ENCODE data around the gene CNOT2.

Gene CNOT2

DNA sequence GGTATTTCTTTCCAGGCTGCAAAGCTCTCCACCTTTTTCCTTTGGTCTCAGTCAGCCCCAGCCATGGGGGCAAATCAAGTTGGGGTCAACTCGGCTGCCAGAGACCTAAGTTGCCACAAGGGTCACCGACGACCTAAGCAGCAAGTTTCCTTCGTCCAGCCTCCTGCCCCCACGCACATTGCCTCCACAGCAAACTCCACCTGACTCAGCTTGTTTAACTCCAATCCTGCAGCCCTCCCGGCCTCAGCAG, 122.1 kb downstream of the CNOT2 start:
- H3K36me3 ChIP-seq (ENCODE audit: low read length): no peaks in the 10 kb centered on the region
- H3K9me3 ChIP-seq (ENCODE audit: insufficient read depth, low read length): no peaks in the 10 kb centered on the region
- H3K9me2 ChIP-seq (replicated peaks; ENCODE audit: insufficient read depth, low read length): no peaks in the 10 kb centered on the region
- H3K4me3 ChIP-seq (ENCODE audit: insufficient read depth, low read length, poor library complexity, severe bottlenecking): peak overlapping the region; percentile 93
- no peaks in the 10 kb centered on the region for H4K20me1 ChIP-seq (ENCODE audit: low read depth, low read length)
- H3K79me2 ChIP-seq (ENCODE audit: insufficient read depth, low read length): no peaks in the 10 kb centered on the region
- H3F3A ChIP-seq (ENCODE audit: insufficient read depth): peaks cover 34% of the 10 kb centered on the region
- TF ChIP-seq CTCF (IDR thresholded peaks at IDR 0.05; ENCODE audit: insufficient read depth, low read length, poor library complexity, severe bottlenecking) (no peak), EZH2phosphoT487 (conservative IDR thresholded peaks at IDR 0.05; ENCODE audit: low read length) (no peak)
- peak overlapping the region; percentile 66 for H3K9ac ChIP-seq (ENCODE audit: low read length)
- peak overlapping the region; percentile 91 for H3K4me2 ChIP-seq (ENCODE audit: low read depth, low read length, poor library complexity, severe bottlenecking)
- peak overlapping the region; percentile 95 for H2AFZ ChIP-seq (ENCODE audit: low read depth, low read length, severe bottlenecking)
- H3K27ac ChIP-seq (ENCODE audit: low read depth, low read length): no peak overlapping the region
- H3K27me3 ChIP-seq (ENCODE audit: low read length): no peaks in the 10 kb centered on the region

DNA sequence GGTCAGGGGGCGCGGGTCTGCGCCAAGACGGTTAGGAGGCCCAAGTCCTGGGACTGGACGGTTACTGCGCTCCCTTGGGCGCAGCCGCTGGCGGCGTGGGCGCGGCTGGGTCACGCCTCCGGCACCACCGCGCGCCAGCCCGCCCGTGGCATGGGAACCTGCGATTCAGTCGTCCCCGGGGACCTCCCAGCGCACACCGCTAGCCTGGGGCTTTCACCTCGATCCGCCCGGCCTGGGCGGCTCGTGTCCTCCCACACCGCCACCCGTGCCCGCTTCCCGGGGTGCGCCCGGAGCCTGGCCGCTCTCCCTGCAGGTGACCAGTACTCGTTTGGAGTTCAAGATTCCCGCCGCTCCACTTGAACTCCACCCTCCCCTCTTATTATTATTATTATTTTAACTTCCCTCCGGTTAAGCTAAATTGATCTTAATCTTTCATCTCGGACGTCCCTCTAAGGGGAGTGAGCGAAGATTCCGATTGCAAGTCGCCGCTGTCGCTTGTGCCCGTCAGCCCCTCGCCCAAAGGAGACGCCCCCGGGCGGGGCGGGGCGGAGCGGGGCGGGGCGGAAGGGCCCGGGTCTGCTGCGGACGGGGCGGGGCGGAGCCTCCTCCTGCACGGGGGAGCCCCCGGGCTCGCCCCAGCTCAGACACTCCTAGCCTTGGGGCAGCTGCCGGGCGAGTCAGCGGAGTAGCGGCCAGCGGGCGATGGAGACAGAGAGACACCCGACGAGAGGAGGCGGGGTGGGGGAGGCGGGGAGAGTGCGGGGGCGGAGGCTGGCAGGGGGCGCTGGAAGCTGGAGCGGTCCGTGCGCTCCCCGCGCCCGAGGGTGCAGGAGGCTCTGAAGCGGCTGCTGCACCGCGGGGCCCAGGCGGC, 122.7 kb downstream of the CNOT2 start, which contains the start of gene KCNMB4:
Gene KCNMB4, plus strand, starts transcription at position 643 of the 871 bp plus-strand sequence. CDS start 445 bp downstream, outside the sequence.
- no peaks in the 10 kb centered on the region for H4K20me1 ChIP-seq (ENCODE audit: low read depth, low read length)
- H3K27ac ChIP-seq (ENCODE audit: low read depth, low read length): no peak within 1 kb of the TSS; the same call in 1 of the 2 replicates
- H3K9ac ChIP-seq (ENCODE audit: low read length): peak within 1 kb of the TSS; percentile 66
- H3K9me3 ChIP-seq (ENCODE audit: insufficient read depth, low read length): no peaks in the 10 kb centered on the region
- peak within 1 kb of the TSS; percentile 91 for H3K4me2 ChIP-seq (ENCODE audit: low read depth, low read length, poor library complexity, severe bottlenecking)
- H3K79me2 ChIP-seq (ENCODE audit: insufficient read depth, low read length): no peaks in the 10 kb centered on the region
- peak within 1 kb of the TSS; percentile 93 for H3K4me3 ChIP-seq (ENCODE audit: insufficient read depth, low read length, poor library complexity, severe bottlenecking)
- no peaks in the 10 kb centered on the region for H3K9me2 ChIP-seq (replicated peaks; ENCODE audit: insufficient read depth, low read length)
- no peaks in the 10 kb centered on the region for H3K27me3 ChIP-seq (ENCODE audit: low read length)
- no peaks in the 10 kb centered on the region for H3K36me3 ChIP-seq (ENCODE audit: low read length)
- peaks cover 31% of the 10 kb centered on the region for H3F3A ChIP-seq (ENCODE audit: insufficient read depth)
- peak within 1 kb of the TSS; percentile 95 for H2AFZ ChIP-seq (ENCODE audit: low read depth, low read length, severe bottlenecking)
- TF ChIP-seq EZH2phosphoT487 (conservative IDR thresholded peaks at IDR 0.05; ENCODE audit: low read length) (no peak), CTCF (IDR thresholded peaks at IDR 0.05; ENCODE audit: insufficient read depth, low read length, poor library complexity, severe bottlenecking) (no peak)

DNA sequence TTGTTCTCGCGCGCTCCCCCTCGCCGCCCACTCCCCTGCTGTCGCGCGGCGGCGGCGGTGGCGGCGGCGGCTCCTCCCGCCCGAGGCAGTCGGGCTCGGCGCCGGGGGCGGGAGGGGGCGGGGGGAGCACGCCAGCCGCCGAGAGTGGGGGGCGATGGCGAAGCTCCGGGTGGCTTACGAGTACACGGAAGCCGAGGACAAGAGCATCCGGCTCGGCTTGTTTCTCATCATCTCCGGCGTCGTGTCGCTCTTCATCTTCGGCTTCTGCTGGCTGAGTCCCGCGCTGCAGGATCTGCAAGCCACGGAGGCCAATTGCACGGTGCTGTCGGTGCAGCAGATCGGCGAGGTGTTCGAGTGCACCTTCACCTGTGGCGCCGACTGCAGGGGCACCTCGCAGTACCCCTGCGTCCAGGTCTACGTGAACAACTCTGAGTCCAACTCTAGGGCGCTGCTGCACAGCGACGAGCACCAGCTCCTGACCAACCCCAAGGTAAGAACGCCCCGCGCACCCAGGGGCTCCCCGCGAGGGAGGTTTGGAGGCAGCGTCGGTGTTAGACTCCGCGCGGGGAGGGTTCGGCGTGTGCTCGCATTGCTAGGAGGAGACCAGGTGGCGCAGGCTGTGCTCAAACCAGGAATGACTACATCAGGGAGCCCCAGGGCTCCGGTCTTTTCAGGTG, 123.5 kb downstream of the CNOT2 start:
- H3K79me2 ChIP-seq (ENCODE audit: insufficient read depth, low read length): no peaks in the 10 kb centered on the region
- H3K4me3 ChIP-seq (ENCODE audit: insufficient read depth, low read length, poor library complexity, severe bottlenecking): peak overlapping the region; percentile 93
- peaks cover 31% of the 10 kb centered on the region for H3F3A ChIP-seq (ENCODE audit: insufficient read depth)
- no peaks in the 10 kb centered on the region for H3K9me2 ChIP-seq (replicated peaks; ENCODE audit: insufficient read depth, low read length)
- peak overlapping the region; percentile 90 for H2AFZ ChIP-seq (ENCODE audit: low read depth, low read length, severe bottlenecking)
- no peaks in the 10 kb centered on the region for H3K9me3 ChIP-seq (ENCODE audit: insufficient read depth, low read length)
- H3K4me2 ChIP-seq (ENCODE audit: low read depth, low read length, poor library complexity, severe bottlenecking): peak overlapping the region; percentile 91
- H4K20me1 ChIP-seq (ENCODE audit: low read depth, low read length): no peaks in the 10 kb centered on the region
- peak overlapping the region; percentile 66 for H3K9ac ChIP-seq (ENCODE audit: low read length)
- no peaks in the 10 kb centered on the region for H3K27me3 ChIP-seq (ENCODE audit: low read length)
- TF ChIP-seq EZH2phosphoT487 (conservative IDR thresholded peaks at IDR 0.05; ENCODE audit: low read length) (no peak), CTCF (IDR thresholded peaks at IDR 0.05; ENCODE audit: insufficient read depth, low read length, poor library complexity, severe bottlenecking) (no peak)
- H3K27ac ChIP-seq (ENCODE audit: low read depth, low read length): no peak overlapping the region; the same call in 1 of the 2 replicates
- H3K36me3 ChIP-seq (ENCODE audit: low read length): no peaks in the 10 kb centered on the region

All from SU-DHL-6 (cell line).